ENCODE results near the gene FMO2.

- TF ChIP-seq CTCF (IDR thresholded peaks at IDR 0.05; ENCODE audit: low read depth, low read length, poor library complexity, severe bottlenecking) (no peak), EZH2phosphoT487 (IDR thresholded peaks at IDR 0.05; ENCODE audit: borderline replicate concordance, low read length) (no peak)
These were observed 72.5 kb downstream of the FMO2 start for GRCh38 chr1:171257607-171258076.
